Measurements from ENCODE around the gene DCAF7. TPM values are rescaled to one million over a fixed set of nuclear protein-coding genes. Genes with fewer than 3 reads are reported as not detected.

Gene DCAF7
- 7.5 and 21.6 TPM in 2 replicates for total RNA-seq (2014; rRNA removed; shearing (Covaris generic); ENCODE audit: low replicate concordance)

GRCh38 chr17:63549946-63550816, at the start of gene DCAF7:
Gene DCAF7 (plus strand): TSS chr17:63550477. CDS start chr17:63550678, 201 bp downstream.
- Histone ChIP-seq H3K36me3 (peaks cover 27% of the 10 kb centered on the region), H3K9me3 (no peaks in the 10 kb centered on the region), H3K4me3 (peak within 1 kb of the TSS; percentile 95), H3K27me3 (no peaks in the 10 kb centered on the region)
- peak; percentile 100 for DNase-seq

GRCh38 chr17:63500543-63501390, 49.5 kb upstream of the DCAF7 start:
- H3K36me3 ChIP-seq: no peaks in the 10 kb centered on the region
- no peak for DNase-seq
- peaks cover 35% of the 10 kb centered on the region for H3K27me3 ChIP-seq
- no peak overlapping the region for H3K4me3 ChIP-seq
- H3K9me3 ChIP-seq: peaks cover 5% of the 10 kb centered on the region; the same call in 1 of the 2 replicates

GRCh38 chr17:63503341-63503705, 47.0 kb upstream of the DCAF7 start:
- no peak overlapping the region for H3K4me3 ChIP-seq
- peaks cover 5% of the 10 kb centered on the region; the same call in 1 of the 2 replicates for H3K9me3 ChIP-seq

GRCh38 chr17:63504261-63504660, 46.0 kb upstream of the DCAF7 start:
- H3K9me3 ChIP-seq: peaks cover 5% of the 10 kb centered on the region; the same call in 1 of the 2 replicates
- H3K36me3 ChIP-seq: no peaks in the 10 kb centered on the region
- no peak overlapping the region for H3K4me3 ChIP-seq
- DNase-seq: no peak
- H3K27me3 ChIP-seq: peaks cover 35% of the 10 kb centered on the region

More at GRCh38 chr17:63503341-63503705, 47.0 kb upstream of the DCAF7 start:
- H3K36me3 ChIP-seq: no peaks in the 10 kb centered on the region
- DNase-seq: no peak
- H3K27me3 ChIP-seq: peaks cover 35% of the 10 kb centered on the region

GRCh38 chr17:63505341-63505740, 44.9 kb upstream of the DCAF7 start:
- H3K36me3 ChIP-seq: no peaks in the 10 kb centered on the region
- H3K4me3 ChIP-seq: no peak overlapping the region
- H3K27me3 ChIP-seq: peaks cover 35% of the 10 kb centered on the region
- DNase-seq: no peak
- H3K9me3 ChIP-seq: peaks cover 5% of the 10 kb centered on the region; the same call in 1 of the 2 replicates

- Histone ChIP-seq H3K36me3 (no peaks in the 10 kb centered on the region), H3K4me3 (no peak overlapping the region), H3K9me3 (peaks cover 5% of the 10 kb centered on the region; the same call in 1 of the 2 replicates), H3K27me3 (peaks cover 31% of the 10 kb centered on the region)
- no peak for DNase-seq
Observed at GRCh38 chr17:63506627-63507026, 43.6 kb upstream of the DCAF7 start.

GRCh38 chr17:63511331-63511730, 38.9 kb upstream of the DCAF7 start:
- Histone ChIP-seq H3K4me3 (no peak overlapping the region), H3K27me3 (peaks cover 15% of the 10 kb centered on the region; the same call in 1 of the 2 replicates), H3K9me3 (no peaks in the 10 kb centered on the region), H3K36me3 (no peaks in the 10 kb centered on the region)
- DNase-seq: no peak

- H3K4me3 ChIP-seq: no peak overlapping the region
- no peaks in the 10 kb centered on the region for H3K36me3 ChIP-seq
- no peaks in the 10 kb centered on the region for H3K9me3 ChIP-seq
- DNase-seq: no peak
- H3K27me3 ChIP-seq: peaks cover 22% of the 10 kb centered on the region; the same call in 1 of the 2 replicates
Observed at GRCh38 chr17:63512388-63512787, 37.9 kb upstream of the DCAF7 start.

GRCh38 chr17:63512896-63513644, 37.2 kb upstream of the DCAF7 start:
- no peaks in the 10 kb centered on the region for H3K36me3 ChIP-seq
- no peak overlapping the region for H3K4me3 ChIP-seq
- H3K27me3 ChIP-seq: peaks cover 25% of the 10 kb centered on the region; the same call in 1 of the 2 replicates
- H3K9me3 ChIP-seq: no peaks in the 10 kb centered on the region
- no peak for DNase-seq

- Histone ChIP-seq H3K36me3 (no peaks in the 10 kb centered on the region), H3K9me3 (no peaks in the 10 kb centered on the region), H3K27me3 (peaks cover 25% of the 10 kb centered on the region; the same call in 1 of the 2 replicates), H3K4me3 (no peak overlapping the region)
- DNase-seq: no peak
Observed at GRCh38 chr17:63514477-63514876, 35.8 kb upstream of the DCAF7 start.

- no peak overlapping the region for H3K4me3 ChIP-seq
- no peaks in the 10 kb centered on the region for H3K9me3 ChIP-seq
- no peak for DNase-seq
- no peaks in the 10 kb centered on the region for H3K36me3 ChIP-seq
- H3K27me3 ChIP-seq: peaks cover 25% of the 10 kb centered on the region; the same call in 1 of the 2 replicates
Observed at GRCh38 chr17:63514974-63515373, 35.3 kb upstream of the DCAF7 start.

- Histone ChIP-seq H3K27me3 (peaks cover 25% of the 10 kb centered on the region; the same call in 1 of the 2 replicates), H3K9me3 (no peaks in the 10 kb centered on the region), H3K36me3 (no peaks in the 10 kb centered on the region), H3K4me3 (no peak overlapping the region)
- no peak for DNase-seq
Observed at GRCh38 chr17:63515426-63515825, 34.9 kb upstream of the DCAF7 start.

- no peaks in the 10 kb centered on the region for H3K9me3 ChIP-seq
- peak; percentile 38 for DNase-seq
- peaks cover 25% of the 10 kb centered on the region; the same call in 1 of the 2 replicates for H3K27me3 ChIP-seq
- no peaks in the 10 kb centered on the region for H3K36me3 ChIP-seq
- H3K4me3 ChIP-seq: no peak overlapping the region
Observed at GRCh38 chr17:63516910-63517824, 33.1 kb upstream of the DCAF7 start.

- peaks cover 25% of the 10 kb centered on the region; the same call in 1 of the 2 replicates for H3K27me3 ChIP-seq
- no peak for DNase-seq
- no peaks in the 10 kb centered on the region for H3K9me3 ChIP-seq
- H3K36me3 ChIP-seq: no peaks in the 10 kb centered on the region
- H3K4me3 ChIP-seq: no peak overlapping the region
Observed at GRCh38 chr17:63517825-63518534, 32.3 kb upstream of the DCAF7 start.
